Nephron progenitor cell (in vitro differentiated cells): ENCODE measurements around the gene ANKRD10.
"Not testable (repeated sequence)": the region's sequence is repeated elsewhere in the genome, so short reads cannot be mapped to it uniquely, and the experiment has no call there.

ENCODE experiments used
- DNase-seq: peaks from one replicate; pipeline ENCODE4 v3.0.0; 2021
- H3K27ac Mint-ChIP-seq: 2 replicates; pipeline ENCODE4 v1.8.0; 2021; ENCODE audit warnings: mild to moderate bottlenecking, moderate library complexity, mixed read lengths
- H3K27me3 Mint-ChIP-seq: 2 replicates; pipeline ENCODE4 v1.8.0; 2021; ENCODE audit warnings: mild to moderate bottlenecking, low read depth, mixed read lengths; ENCODE audit not compliant: poor library complexity
- H3K36me3 Mint-ChIP-seq: 2 replicates; pipeline ENCODE4 v1.8.0; 2021; ENCODE audit warnings: low read depth, mixed read lengths
- H3K4me1 Mint-ChIP-seq: 2 replicates; pipeline ENCODE4 v1.8.0; 2021; ENCODE audit warnings: mixed read lengths
- H3K4me3 Mint-ChIP-seq: 2 replicates; pipeline ENCODE4 v1.8.0; 2021; ENCODE audit warnings: mild to moderate bottlenecking, moderate library complexity, mixed read lengths
- H3K9me3 Mint-ChIP-seq: 2 replicates; pipeline ENCODE4 v1.8.0; 2021; ENCODE audit warnings: mild to moderate bottlenecking, moderate library complexity, mixed read lengths
- CTCF ChIP-seq: fragments of 200-600 bp; sonication (generic); IDR thresholded peaks from 2 replicates; pipeline ENCODE4 v1.5.0; 2021; ENCODE audit warnings: antibody characterized with exemption

ANKRD10 gene

GRCh38 chr13:110950819-110951570, 36.1 kb upstream of the ANKRD10 start:
- Mint-ChIP-seq H3K27me3 (peaks cover 10% of the 10 kb centered on the region), H3K4me1 (peaks cover 25% of the 10 kb centered on the region), H3K4me3 (no peak overlapping the region), H3K36me3 (no peaks in the 10 kb centered on the region), H3K9me3 (no peaks in the 10 kb centered on the region), H3K27ac (no peak overlapping the region)
- no peak for TF ChIP-seq CTCF
- DNase-seq, result no peak

GRCh38 chr13:110950356-110950755, 35.5 kb upstream of the ANKRD10 start:
- Mint-ChIP-seq H3K27me3 (peaks cover 10% of the 10 kb centered on the region), H3K9me3 (no peaks in the 10 kb centered on the region), H3K36me3 (no peaks in the 10 kb centered on the region), H3K4me1 (peaks cover 21% of the 10 kb centered on the region), H3K27ac (no peak overlapping the region), H3K4me3 (no peak overlapping the region)
- TF ChIP-seq CTCF, result no peak
- DNase-seq, result no peak

GRCh38 chr13:110949628-110950027, 34.8 kb upstream of the ANKRD10 start:
- DNase-seq, result no peak
- Mint-ChIP-seq H3K27me3 (peaks cover 10% of the 10 kb centered on the region), H3K4me3 (no peak overlapping the region), H3K36me3 (no peaks in the 10 kb centered on the region), H3K27ac (no peak overlapping the region), H3K4me1 (peaks cover 14% of the 10 kb centered on the region), H3K9me3 (no peaks in the 10 kb centered on the region)
- no peak for TF ChIP-seq CTCF

GRCh38 chr13:110949116-110949515, 34.2 kb upstream of the ANKRD10 start:
- H3K4me1 Mint-ChIP-seq, result peaks cover 11% of the 10 kb centered on the region
- H3K27ac Mint-ChIP-seq, result no peak overlapping the region
- no peak overlapping the region for H3K4me3 Mint-ChIP-seq
- peaks cover 10% of the 10 kb centered on the region for H3K27me3 Mint-ChIP-seq
- no peak for DNase-seq
- no peak for TF ChIP-seq CTCF
- H3K36me3 Mint-ChIP-seq, result no peaks in the 10 kb centered on the region
- no peaks in the 10 kb centered on the region for H3K9me3 Mint-ChIP-seq

- H3K27ac Mint-ChIP-seq, DNase-seq, H3K36me3 Mint-ChIP-seq, H3K9me3 Mint-ChIP-seq, H3K4me3 Mint-ChIP-seq: not testable (repeated sequence)
- Mint-ChIP-seq H3K4me1 (peaks cover 11% of the 10 kb centered on the region), H3K27me3 (peaks cover 14% of the 10 kb centered on the region)
These were observed 32.5 kb upstream of the ANKRD10 start for GRCh38 chr13:110947338-110947737.

- Mint-ChIP-seq H3K27ac (no peak overlapping the region), H3K36me3 (no peaks in the 10 kb centered on the region), H3K4me3 (no peak overlapping the region), H3K9me3 (no peaks in the 10 kb centered on the region), H3K4me1 (peaks cover 11% of the 10 kb centered on the region), H3K27me3 (peaks cover 9% of the 10 kb centered on the region)
- no peak for DNase-seq
- no peak for TF ChIP-seq CTCF
These were observed 31.2 kb upstream of the ANKRD10 start for GRCh38 chr13:110945928-110946570.
